Peyer's patch (tissue), 4 donors: ENCODE results near the gene KATNBL1. TPM values are rescaled to one million over a fixed set of nuclear protein-coding genes. Genes with fewer than 3 reads are reported as not detected.

ENCODE experiments used
- DNase-seq, 3 donors: peaks; one replicate each; pipeline ENCODE4 v3.0.0-alpha.2; 2017 to 2019
- H3K27ac ChIP-seq, 4 donors: fragments of 200-600 bp; sonication (generic); one replicate each; pipeline ENCODE4 v1.5.1; 2016 to 2019
- H3K27me3 ChIP-seq, 2 donors: fragments of 200-600 bp; sonication (generic); one replicate each; pipeline ENCODE4 v1.5.1; 2019
- H3K36me3 ChIP-seq, 3 donors: fragments of 200-600 bp; sonication (generic); one replicate each; pipeline ENCODE4 v1.5.1; 2016 to 2019
- H3K4me1 ChIP-seq, 4 donors: fragments of 200-600 bp; sonication (generic); one replicate each; pipeline ENCODE4 v1.5.1; 2016 to 2019
- H3K4me3 ChIP-seq, 4 donors: fragments of 200-600 bp; sonication (generic); 1 replicate in 3 of 4; 2 replicates in 1 of 4; pipeline ENCODE4 v1.5.1; 2016 to 2019; ENCODE audit warnings: mild to moderate bottlenecking in 1 of 4
- H3K9me3 ChIP-seq, 4 donors: fragments of 200-600 bp; sonication (generic); one replicate each; pipeline ENCODE4 v1.5.1; 2016 to 2019; ENCODE audit warnings: mild to moderate bottlenecking in 1 of 4
- POLR2A ChIP-seq, 2 donors: fragments of 450-650 bp; IDR thresholded peaks; one replicate each; pipeline ENCODE4 v1.5.1; 2017; ENCODE audit warnings: antibody characterized with exemption in 2 of 2, mild to moderate bottlenecking in 2 of 2, moderate library complexity in 2 of 2
- total RNA-seq, 4 donors: library from RNA; depleted of rRNA; stranded (reverse); fragments of >200 nt; gene quantifications; one replicate each; pipeline ENCODE4 v1.1.0, GENCODE V29; 2016
- TF ChIP-seq, protein P1 (sequence below), 6 experiments: fragments of 450-650 bp in 4 of 6; fragments of 200-600 bp in 2 of 6; sonication (generic) in 1 of 6; IDR thresholded peaks; one replicate each; pipeline ENCODE4 v1.5.1; 2017 to 2019; ENCODE audit warnings: antibody characterized with exemption in 6 of 6, mild to moderate bottlenecking in 3 of 6, moderate library complexity in 1 of 6

KATNBL1 gene
- total RNA-seq, 4 donors from 2014 or later = 40.6 to 76.7 (median 50.1) TPM

GRCh38 chr15:34158355-34158754 is 51.5 kb downstream of the KATNBL1 start:
- H3K27ac ChIP-seq = no peak overlapping the region
- H3K9me3 ChIP-seq = peaks cover 0 to 23% (median 4%) of the 10 kb centered on the region in 4 donors
- peaks cover 0 to 45% (median 0%) of the 10 kb centered on the region in 3 donors for H3K36me3 ChIP-seq
- H3K4me3 ChIP-seq = no peak overlapping the region
- DNase-seq = no peak
- TF ChIP-seq, protein P1, sequence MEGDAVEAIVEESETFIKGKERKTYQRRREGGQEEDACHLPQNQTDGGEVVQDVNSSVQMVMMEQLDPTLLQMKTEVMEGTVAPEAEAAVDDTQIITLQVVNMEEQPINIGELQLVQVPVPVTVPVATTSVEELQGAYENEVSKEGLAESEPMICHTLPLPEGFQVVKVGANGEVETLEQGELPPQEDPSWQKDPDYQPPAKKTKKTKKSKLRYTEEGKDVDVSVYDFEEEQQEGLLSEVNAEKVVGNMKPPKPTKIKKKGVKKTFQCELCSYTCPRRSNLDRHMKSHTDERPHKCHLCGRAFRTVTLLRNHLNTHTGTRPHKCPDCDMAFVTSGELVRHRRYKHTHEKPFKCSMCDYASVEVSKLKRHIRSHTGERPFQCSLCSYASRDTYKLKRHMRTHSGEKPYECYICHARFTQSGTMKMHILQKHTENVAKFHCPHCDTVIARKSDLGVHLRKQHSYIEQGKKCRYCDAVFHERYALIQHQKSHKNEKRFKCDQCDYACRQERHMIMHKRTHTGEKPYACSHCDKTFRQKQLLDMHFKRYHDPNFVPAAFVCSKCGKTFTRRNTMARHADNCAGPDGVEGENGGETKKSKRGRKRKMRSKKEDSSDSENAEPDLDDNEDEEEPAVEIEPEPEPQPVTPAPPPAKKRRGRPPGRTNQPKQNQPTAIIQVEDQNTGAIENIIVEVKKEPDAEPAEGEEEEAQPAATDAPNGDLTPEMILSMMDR (IDR thresholded peaks at IDR 0.05) = no peak
- TF ChIP-seq POLR2A (IDR thresholded peaks at IDR 0.05) = no peak
- no peaks in the 10 kb centered on the region for H3K27me3 ChIP-seq
- no peaks in the 10 kb centered on the region for H3K4me1 ChIP-seq

GRCh38 chr15:34155859-34156258 is 54.0 kb downstream of the KATNBL1 start:
- TF ChIP-seq, protein P1 (IDR thresholded peaks at IDR 0.05) = no peak
- Histone ChIP-seq H3K27ac (no peak overlapping the region), H3K36me3 (peaks cover 0 to 45% (median 0%) of the 10 kb centered on the region in 3 donors), H3K4me1 (no peaks in the 10 kb centered on the region), H3K4me3 (no peak overlapping the region), H3K9me3 (peaks cover 0 to 7% (median under 1%) of the 10 kb centered on the region in 4 donors), H3K27me3 (no peaks in the 10 kb centered on the region)
- no peak for DNase-seq

DNA sequence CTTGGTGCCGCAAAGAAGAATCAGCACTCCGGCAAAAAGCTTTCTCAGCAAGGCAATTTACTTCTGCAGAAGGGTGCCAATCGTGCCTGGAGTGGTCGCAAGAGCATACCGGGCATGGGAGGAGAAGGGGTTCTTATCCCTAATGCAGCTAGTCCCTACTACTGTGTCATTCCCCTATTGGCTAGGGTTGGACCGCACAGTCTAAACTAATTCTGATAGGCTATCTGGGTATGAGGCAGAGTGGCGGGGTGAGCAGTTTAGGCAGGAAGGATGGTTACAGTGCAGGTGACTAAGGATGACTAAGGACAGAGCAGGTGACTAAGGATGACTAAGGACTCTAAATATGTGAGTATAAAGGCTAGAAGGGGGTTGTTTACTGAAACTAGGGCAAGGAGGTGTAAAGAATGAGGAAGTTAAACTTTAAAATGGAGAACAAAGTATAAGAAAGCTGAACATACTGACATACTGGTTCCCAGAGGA is 55.1 kb downstream of the KATNBL1 start:
- Histone ChIP-seq H3K27me3 (no peaks in the 10 kb centered on the region), H3K36me3 (peaks cover 0 to 47% (median 0%) of the 10 kb centered on the region in 3 donors), H3K4me1 (no peaks in the 10 kb centered on the region), H3K4me3 (no peak overlapping the region), H3K27ac (no peak overlapping the region), H3K9me3 (peaks cover 0 to 7% (median 0%) of the 10 kb centered on the region in 4 donors)
- DNase-seq = no peak
- no peak for TF ChIP-seq POLR2A (IDR thresholded peaks at IDR 0.05)
- TF ChIP-seq, protein P1 (IDR thresholded peaks at IDR 0.05) = no peak

GRCh38 chr15:34147371-34148140 is 62.3 kb downstream of the KATNBL1 start:
- no peak for TF ChIP-seq POLR2A (IDR thresholded peaks at IDR 0.05)
- TF ChIP-seq, protein P1 (IDR thresholded peaks at IDR 0.05) = no peak
- no peaks in the 10 kb centered on the region for H3K9me3 ChIP-seq
- H3K4me3 ChIP-seq = no peak overlapping the region
- no peaks in the 10 kb centered on the region for H3K4me1 ChIP-seq
- peaks cover 0 to 62% (median 0%) of the 10 kb centered on the region in 3 donors for H3K36me3 ChIP-seq
- no peaks in the 10 kb centered on the region for H3K27me3 ChIP-seq
- DNase-seq = no peak
- H3K27ac ChIP-seq = no peak overlapping the region

DNA sequence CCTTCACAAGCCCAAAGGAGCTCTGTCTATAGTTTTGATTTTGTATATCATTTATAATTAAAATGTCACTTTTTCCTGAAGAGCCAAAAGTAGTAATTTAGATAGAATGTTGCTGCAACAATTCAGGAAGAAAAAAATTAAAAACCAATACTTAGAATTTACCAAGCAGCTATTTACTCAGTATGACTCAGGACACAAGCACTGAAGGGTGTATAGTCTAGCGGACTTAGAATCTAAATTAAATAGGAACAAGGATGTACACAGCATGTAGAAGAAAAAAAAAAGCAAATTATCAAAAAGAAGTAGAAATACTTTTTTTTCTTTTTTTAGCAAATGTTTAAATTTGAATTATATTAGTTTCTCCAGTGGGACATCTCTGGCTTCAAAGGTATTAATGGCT is 76.4 kb downstream of the KATNBL1 start:
- H3K27ac ChIP-seq = no peak overlapping the region

More for the DNA sequence above, 76.4 kb downstream of the KATNBL1 start:
- Histone ChIP-seq H3K9me3 (no peaks in the 10 kb centered on the region), H3K36me3 (peaks cover 0 to 4% (median 0%) of the 10 kb centered on the region in 3 donors), H3K4me1 (no peaks in the 10 kb centered on the region), H3K4me3 (no peak overlapping the region), H3K27me3 (no peaks in the 10 kb centered on the region)
- DNase-seq = no peak
- TF ChIP-seq POLR2A (IDR thresholded peaks at IDR 0.05) = no peak
- TF ChIP-seq, protein P1 (IDR thresholded peaks at IDR 0.05) = no peak
